ENCODE data around the gene CCNB1IP1.
"Not testable (repeated sequence)": the region's sequence is repeated elsewhere in the genome, so short reads cannot be mapped to it uniquely, and the experiment has no call there.

The CCNB1IP1 gene

DNA sequence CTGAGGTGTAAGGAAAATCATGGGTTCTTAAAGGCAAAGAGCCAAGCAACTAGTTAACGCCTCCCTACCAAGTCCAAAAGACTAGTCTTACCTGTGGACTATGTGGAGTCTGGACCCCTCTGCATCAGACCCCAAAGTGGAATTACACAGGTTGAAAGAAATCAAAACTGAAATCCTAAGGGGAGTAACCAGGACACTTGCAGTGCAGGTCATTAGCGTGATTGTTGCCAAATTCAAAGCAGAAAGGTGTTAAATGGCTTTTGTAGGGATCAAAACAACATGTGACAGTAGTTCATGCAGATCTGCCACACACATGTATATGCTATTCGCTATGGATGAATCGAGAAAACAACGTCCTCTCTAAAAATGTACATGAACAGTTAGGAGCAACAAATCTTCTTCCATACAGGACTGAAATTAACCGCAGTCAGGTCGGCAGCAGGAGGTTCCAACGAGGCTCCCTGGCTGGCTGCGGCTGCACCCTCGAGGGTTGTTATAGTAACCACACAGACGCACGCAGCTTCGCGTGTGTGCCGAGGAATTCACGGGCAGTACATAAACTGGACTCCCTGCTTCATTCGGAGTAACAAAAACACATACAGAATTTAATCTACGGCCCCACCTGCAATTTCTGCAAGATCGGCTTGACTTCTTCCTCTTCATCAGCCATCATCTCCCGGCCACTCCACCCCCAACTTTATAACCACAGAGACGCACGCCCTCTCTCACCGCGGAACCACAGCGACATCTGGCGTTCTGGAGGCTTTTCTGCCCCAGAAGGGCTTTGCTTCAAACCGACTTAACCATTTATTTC, 27.6 kb downstream of the CCNB1IP1 start, which contains the start of gene TTC5:
Gene TTC5, minus strand, starts transcription at position 687 of the 814 bp plus-strand sequence. Its CDS starts 14 bp downstream, at position 673.
- peak within 1 kb of the TSS; percentile 36; the same call in 1 of the 2 replicates for H3K27ac ChIP-seq
- H3K4me2 ChIP-seq: peak within 1 kb of the TSS; percentile 88
- no peaks in the 10 kb centered on the region for H3K27me3 ChIP-seq
- peaks cover 15% of the 10 kb centered on the region for H3K4me1 ChIP-seq
- no peak for TF ChIP-seq Cebpa-rat (IDR thresholded peaks at IDR 0.05)
- no peaks in the 10 kb centered on the region for H3K9me3 ChIP-seq
- H3K4me3 ChIP-seq: peak within 1 kb of the TSS; percentile 75
- 0 out of 2 replicates have a peak, but pooled peaks cover 7% of the 10 kb centered on the region for H4K20me1 ChIP-seq
- peak within 1 kb of the TSS; percentile 70 for H3K9ac ChIP-seq
- H3K36me3 ChIP-seq: peaks cover 17% of the 10 kb centered on the region

- TF ChIP-seq Cebpa-rat (IDR thresholded peaks at IDR 0.05): no peak
- H3K4me2 ChIP-seq: no peak overlapping the region
Observed at GRCh38 chr14:20302042-20302755, 30.9 kb downstream of the CCNB1IP1 start.

DNA sequence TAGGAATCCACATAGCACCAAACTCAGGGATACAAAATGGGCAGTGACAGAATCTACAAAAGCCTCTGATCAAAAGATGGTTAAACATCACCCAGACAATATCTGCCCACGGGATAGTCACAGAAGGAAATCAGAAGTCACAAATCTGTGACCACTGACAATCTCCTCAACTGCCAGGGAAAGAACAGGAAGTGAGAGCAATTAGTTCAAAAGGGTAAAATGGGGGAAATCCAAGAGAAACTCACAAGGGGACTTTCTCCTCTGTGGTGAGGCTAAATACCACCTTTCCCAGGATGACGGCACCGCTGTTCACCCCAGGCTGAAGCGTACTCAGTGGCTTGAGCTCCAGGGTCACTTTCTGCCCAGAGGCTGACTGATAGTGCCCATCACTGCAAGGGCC, 38.0 kb downstream of the CCNB1IP1 start:
- Histone ChIP-seq H3K4me2 (peak overlapping the region; percentile 46), H3K9me3 (no peaks in the 10 kb centered on the region), H3K4me1 (peaks cover 13% of the 10 kb centered on the region), H3K36me3 (peaks cover 93% of the 10 kb centered on the region), H3K4me3 (no peak overlapping the region), H3K9ac (no peak overlapping the region), H3K27ac (no peak overlapping the region), H4K20me1 (no peaks in the 10 kb centered on the region), H3K27me3 (no peaks in the 10 kb centered on the region)
- TF ChIP-seq Cebpa-rat (IDR thresholded peaks at IDR 0.05): no peak

More at GRCh38 chr14:20302042-20302755, 30.9 kb downstream of the CCNB1IP1 start:
- Histone ChIP-seq H3K4me3 (no peak overlapping the region), H3K27ac (no peak overlapping the region), H3K36me3 (peaks cover 49% of the 10 kb centered on the region), H4K20me1 (0 out of 2 replicates have a peak, but pooled peaks cover 7% of the 10 kb centered on the region), H3K9ac (no peak overlapping the region), H3K27me3 (no peaks in the 10 kb centered on the region), H3K9me3 (no peaks in the 10 kb centered on the region), H3K4me1 (peaks cover 15% of the 10 kb centered on the region)

DNA sequence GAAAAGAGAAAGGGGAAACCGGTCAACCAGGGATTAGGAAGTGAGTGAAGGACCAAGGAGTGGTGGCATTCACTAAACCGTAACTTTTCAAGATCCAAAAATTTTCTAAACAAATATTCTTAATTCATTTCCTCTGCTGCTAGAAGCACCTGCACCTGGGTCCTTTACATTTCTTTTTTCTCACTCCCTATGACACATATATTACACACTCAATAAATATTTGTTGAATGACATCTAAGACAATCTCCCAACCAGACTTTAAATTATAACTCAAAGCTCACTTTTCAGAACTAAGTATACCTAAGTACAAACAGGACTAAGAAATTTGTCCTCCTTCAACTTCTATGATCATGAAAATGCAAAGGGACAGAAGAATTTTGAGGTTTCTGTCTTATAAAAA, 38.4 kb downstream of the CCNB1IP1 start:
- H3K9me3 ChIP-seq: no peaks in the 10 kb centered on the region
- H3K36me3 ChIP-seq: peaks cover 93% of the 10 kb centered on the region
- no peaks in the 10 kb centered on the region for H4K20me1 ChIP-seq
- no peak overlapping the region for H3K4me3 ChIP-seq
- no peaks in the 10 kb centered on the region for H3K27me3 ChIP-seq
- no peak overlapping the region for H3K4me2 ChIP-seq
- H3K27ac ChIP-seq: no peak overlapping the region
- H3K4me1 ChIP-seq: peaks cover 13% of the 10 kb centered on the region
- no peak overlapping the region for H3K9ac ChIP-seq
- TF ChIP-seq Cebpa-rat (IDR thresholded peaks at IDR 0.05): no peak

DNA sequence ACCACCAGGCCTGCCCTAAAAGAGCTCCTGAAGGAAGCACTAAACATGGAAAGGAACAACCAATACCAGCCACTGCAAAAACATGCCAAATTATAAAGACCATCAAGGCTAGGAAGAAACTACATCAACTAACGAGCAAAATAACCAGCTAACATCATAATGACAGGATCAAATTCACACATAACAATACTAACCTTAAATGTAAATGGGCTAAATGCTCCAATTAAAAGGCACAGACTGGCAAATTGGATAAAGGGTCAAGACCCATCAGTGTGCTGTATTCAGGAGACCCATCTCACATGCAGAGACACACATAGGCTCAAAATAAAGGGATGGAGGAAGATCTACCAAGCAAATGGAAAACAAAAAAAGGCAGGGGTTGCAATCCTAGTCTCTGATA, 51.1 kb downstream of the CCNB1IP1 start:
- H3K36me3 ChIP-seq: peaks cover 28% of the 10 kb centered on the region
- not testable (repeated sequence) for H3K9ac ChIP-seq, H3K27ac ChIP-seq, H3K4me2 ChIP-seq, H4K20me1 ChIP-seq, H3K4me1 ChIP-seq, H3K4me3 ChIP-seq, H3K27me3 ChIP-seq
- peaks cover 23% of the 10 kb centered on the region for H3K9me3 ChIP-seq

DNA sequence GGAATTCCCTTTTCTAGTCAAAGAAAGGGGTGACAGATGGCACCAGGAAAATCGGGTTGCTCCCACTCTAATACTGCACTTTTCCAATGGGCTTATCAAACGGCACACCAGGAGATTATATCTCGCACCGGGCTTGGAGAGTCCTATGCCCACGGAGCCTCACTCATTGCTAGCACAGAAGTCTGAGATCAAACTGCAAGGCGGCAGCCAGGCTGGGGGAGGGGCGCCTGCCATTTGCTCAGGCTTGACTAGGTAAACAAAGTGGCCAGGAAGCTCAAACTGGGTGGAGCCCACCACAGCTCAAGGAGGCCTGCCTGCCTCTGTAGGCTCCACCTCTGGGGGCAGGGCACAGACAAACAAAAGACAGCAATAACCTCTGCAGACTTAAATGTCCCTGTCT, 52.8 kb downstream of the CCNB1IP1 start:
- not testable (repeated sequence) for H3K27ac ChIP-seq, H3K4me3 ChIP-seq, H3K9ac ChIP-seq, H3K4me2 ChIP-seq, H4K20me1 ChIP-seq, H3K4me1 ChIP-seq, H3K27me3 ChIP-seq
- Histone ChIP-seq H3K9me3 (peaks cover 28% of the 10 kb centered on the region), H3K36me3 (peaks cover 23% of the 10 kb centered on the region)

DNA sequence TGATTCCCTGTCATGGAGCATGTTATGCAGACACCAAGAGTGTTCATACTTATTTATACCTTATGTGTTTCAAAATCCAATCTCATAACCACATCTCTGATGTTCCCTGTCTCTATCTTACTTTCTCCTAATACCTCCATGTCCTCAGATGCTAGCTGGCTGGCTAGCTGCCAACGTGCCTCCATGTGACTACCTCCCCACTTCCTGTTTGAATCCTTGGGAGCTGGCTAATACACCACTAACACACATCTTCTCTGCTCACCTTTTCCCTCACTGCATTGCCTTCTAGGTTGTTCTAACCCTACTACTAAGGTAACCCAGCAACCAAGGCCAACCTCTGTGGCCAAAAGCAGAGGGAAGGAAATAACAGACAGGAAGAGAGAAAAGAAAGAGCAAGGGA, 54.7 kb downstream of the CCNB1IP1 start:
- H4K20me1 ChIP-seq: no peaks in the 10 kb centered on the region
- TF ChIP-seq Cebpa-rat (IDR thresholded peaks at IDR 0.05): no peak

DNA sequence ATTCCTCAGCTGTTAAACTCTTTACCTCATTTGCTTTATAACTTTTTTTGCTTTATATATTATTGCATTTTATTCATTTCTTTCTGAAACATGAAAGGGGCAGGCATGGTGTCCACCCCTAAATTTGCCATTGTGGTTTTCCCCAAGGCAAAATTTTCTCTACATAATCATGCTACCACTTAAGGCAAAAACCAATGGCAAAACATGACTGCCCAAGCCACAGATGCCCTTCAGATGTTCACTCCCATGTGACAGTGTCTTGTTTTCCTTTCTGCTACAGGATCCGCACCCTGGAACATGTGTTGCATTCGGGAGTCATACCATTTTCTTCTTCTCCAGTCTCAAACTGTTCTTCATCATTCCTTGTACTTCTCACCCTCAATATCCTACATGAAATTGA, 55.7 kb downstream of the CCNB1IP1 start:
- Histone ChIP-seq H3K4me2 (no peak overlapping the region), H3K27ac (no peak overlapping the region), H3K4me3 (no peak overlapping the region), H3K36me3 (peaks cover 40% of the 10 kb centered on the region), H3K9me3 (peaks cover 56% of the 10 kb centered on the region), H3K9ac (no peak overlapping the region), H3K4me1 (no peaks in the 10 kb centered on the region), H4K20me1 (no peaks in the 10 kb centered on the region), H3K27me3 (no peaks in the 10 kb centered on the region)
- no peak for TF ChIP-seq Cebpa-rat (IDR thresholded peaks at IDR 0.05)

More for the DNA sequence above, 54.7 kb downstream of the CCNB1IP1 start:
- Histone ChIP-seq H3K4me2 (no peak overlapping the region), H3K4me1 (no peaks in the 10 kb centered on the region), H3K9me3 (peaks cover 46% of the 10 kb centered on the region), H3K9ac (no peak overlapping the region), H3K27ac (no peak overlapping the region), H3K36me3 (peaks cover 32% of the 10 kb centered on the region), H3K4me3 (no peak overlapping the region), H3K27me3 (no peaks in the 10 kb centered on the region)

- no peak overlapping the region for H3K4me3 ChIP-seq
- no peak overlapping the region for H3K4me2 ChIP-seq
- TF ChIP-seq Cebpa-rat (IDR thresholded peaks at IDR 0.05): no peak
- peaks cover 25% of the 10 kb centered on the region for H3K36me3 ChIP-seq
- no peaks in the 10 kb centered on the region for H3K4me1 ChIP-seq
- peaks cover 49% of the 10 kb centered on the region for H3K9me3 ChIP-seq
- H3K27me3 ChIP-seq: no peaks in the 10 kb centered on the region
- no peak overlapping the region for H3K9ac ChIP-seq
- H3K27ac ChIP-seq: no peak overlapping the region
- no peaks in the 10 kb centered on the region for H4K20me1 ChIP-seq
Observed at GRCh38 chr14:20274062-20274461, 59.0 kb downstream of the CCNB1IP1 start.

DNA sequence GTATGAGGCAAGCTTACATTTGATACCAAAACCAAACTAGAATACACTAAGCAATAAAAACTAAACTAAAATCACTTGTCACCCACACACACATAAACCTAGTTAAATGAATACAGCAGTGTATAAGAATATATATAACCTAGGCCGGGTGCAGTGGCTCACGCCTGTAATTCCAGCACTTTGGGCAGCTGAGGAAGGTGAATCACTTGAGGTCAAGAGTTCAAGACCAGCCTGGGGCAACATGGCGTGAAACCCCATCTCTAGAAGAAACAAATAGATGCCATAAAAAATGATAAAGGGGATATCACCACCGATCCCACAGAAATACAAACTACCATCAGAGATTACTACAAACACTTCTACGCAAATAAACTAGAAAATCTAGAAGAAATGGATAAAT, 68.7 kb downstream of the CCNB1IP1 start:
- not testable (repeated sequence) for H4K20me1 ChIP-seq, H3K4me2 ChIP-seq, H3K9ac ChIP-seq, H3K36me3 ChIP-seq, H3K27me3 ChIP-seq, H3K27ac ChIP-seq, H3K9me3 ChIP-seq, H3K4me3 ChIP-seq
- peaks cover 13% of the 10 kb centered on the region for H3K4me1 ChIP-seq

Data from BLaER1 (cell line).